NCI-H345 treated with DMSO at 0.1 percent for 48 hours (cell line): ENCODE data around the gene GPRASP3.
"Not testable (repeated sequence)": the region's sequence is repeated elsewhere in the genome, so short reads cannot be mapped to it uniquely, and the experiment has no call there.

Source experiments
- DNase-seq: peaks from one replicate; lab custom pipeline; 2025; ENCODE audit not compliant: unreplicated experiment; lab: John Stamatoyannopoulos, UW

GPRASP3 gene, protein sequence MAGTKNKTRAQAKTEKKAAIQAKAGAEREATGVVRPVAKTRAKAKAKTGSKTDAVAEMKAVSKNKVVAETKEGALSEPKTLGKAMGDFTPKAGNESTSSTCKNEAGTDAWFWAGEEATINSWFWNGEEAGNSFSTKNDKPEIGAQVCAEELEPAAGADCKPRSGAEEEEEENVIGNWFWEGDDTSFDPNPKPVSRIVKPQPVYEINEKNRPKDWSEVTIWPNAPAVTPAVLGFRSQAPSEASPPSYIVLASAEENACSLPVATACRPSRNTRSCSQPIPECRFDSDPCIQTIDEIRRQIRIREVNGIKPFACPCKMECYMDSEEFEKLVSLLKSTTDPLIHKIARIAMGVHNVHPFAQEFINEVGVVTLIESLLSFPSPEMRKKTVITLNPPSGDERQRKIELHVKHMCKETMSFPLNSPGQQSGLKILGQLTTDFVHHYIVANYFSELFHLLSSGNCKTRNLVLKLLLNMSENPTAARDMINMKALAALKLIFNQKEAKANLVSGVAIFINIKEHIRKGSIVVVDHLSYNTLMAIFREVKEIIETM

GRCh38 chrX:102720237-102721168 is at the start of gene GPRASP3:
GPRASP3 (plus strand) TSS chrX:102720743; CDS start chrX:102748996, 28,253 bp downstream.
- peak; percentile 68 for DNase-seq

- DNase-seq = no peak
These were observed 47.7 kb upstream of the GPRASP3 start for GRCh38 chrX:102672856-102673255.

- not testable (repeated sequence) for DNase-seq
These were observed 43.1 kb upstream of the GPRASP3 start for GRCh38 chrX:102677479-102677878.

DNA sequence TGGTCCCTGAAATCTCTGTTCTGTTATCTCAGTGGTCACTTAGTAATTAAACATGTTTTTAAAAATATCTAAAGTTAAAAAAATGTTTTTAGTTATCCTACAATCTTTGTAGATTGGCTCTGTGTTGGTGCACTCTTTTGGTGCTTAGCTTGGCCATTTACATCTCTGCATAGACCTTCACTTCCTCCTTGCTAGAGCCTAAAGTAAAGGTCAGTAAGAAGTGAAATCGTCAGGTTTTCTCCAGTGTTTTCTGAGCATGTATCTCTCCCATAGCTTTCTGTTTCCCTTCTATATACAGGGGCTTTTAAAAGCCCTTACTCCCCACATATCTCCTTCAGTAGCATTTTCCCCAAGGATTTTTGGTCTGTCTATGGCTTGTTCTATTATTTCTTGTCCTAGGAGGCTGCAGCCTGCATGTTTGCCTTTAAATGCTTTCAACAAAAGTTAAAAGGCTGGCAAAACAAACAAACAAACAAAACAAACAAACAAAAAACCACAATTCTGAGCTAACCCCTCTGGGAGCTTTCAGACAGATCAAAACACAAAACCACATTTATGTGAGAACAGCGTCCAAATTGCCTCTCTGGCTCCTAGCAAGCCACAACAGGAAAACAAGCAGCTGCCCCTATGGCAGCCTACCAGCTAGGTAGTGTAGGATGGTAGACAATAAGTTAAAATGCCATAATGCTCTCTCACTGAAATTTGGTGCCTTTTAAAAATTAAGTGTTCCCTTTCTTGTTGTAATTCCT is 35.6 kb upstream of the GPRASP3 start:
- no peak for DNase-seq

- DNase-seq = no peak
These were observed 25.8 kb upstream of the GPRASP3 start for GRCh38 chrX:102694749-102695148.

GRCh38 chrX:102696306-102696705 is 24.2 kb upstream of the GPRASP3 start:
- DNase-seq = no peak

DNA sequence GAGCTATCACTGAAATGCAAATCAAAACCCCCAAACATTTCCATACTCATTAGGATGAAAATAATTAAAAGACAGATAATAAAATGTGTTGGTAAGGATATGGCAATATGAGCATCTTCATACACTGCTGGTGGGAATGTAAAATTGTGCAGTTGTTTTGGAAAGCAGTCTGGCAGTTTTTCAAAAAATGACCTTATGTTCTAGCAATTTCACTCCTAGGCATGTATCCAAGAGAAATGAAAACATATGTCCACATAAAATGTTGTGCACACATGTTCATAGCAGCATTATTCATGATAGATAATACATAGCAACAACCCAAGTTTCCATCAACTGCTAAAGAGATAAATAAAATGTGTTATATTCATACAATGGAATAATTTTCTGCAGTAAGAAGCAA is 23.0 kb upstream of the GPRASP3 start:
- no peak for DNase-seq

GRCh38 chrX:102708900-102709299 is 11.6 kb upstream of the GPRASP3 start:
- DNase-seq = no peak

DNA sequence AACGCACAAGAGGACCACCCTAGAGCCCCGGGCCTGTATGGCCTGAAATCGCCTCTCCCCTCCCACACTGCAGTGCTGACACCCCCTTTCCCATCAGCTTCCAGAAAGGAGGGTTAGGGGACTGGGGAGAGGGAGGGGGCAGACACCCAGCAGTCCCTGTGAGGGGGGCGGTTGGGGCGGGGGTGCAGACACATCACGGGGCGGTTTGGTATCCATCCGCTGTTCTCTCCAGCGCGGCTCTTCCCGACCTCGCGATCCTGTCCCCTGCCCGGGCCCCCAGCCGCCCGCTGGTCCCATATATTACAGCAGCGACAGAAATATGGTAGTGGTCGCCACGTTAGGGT is 8.7 kb upstream of the GPRASP3 start:
- no peak for DNase-seq

- no peak for DNase-seq
These were observed 8.2 kb upstream of the GPRASP3 start, which contains the start of gene GPRASP2 for GRCh38 chrX:102712216-102712966. GPRASP2 (plus strand) TSS chrX:102712448; CDS start chrX:102714870, 2,422 bp downstream.

DNA sequence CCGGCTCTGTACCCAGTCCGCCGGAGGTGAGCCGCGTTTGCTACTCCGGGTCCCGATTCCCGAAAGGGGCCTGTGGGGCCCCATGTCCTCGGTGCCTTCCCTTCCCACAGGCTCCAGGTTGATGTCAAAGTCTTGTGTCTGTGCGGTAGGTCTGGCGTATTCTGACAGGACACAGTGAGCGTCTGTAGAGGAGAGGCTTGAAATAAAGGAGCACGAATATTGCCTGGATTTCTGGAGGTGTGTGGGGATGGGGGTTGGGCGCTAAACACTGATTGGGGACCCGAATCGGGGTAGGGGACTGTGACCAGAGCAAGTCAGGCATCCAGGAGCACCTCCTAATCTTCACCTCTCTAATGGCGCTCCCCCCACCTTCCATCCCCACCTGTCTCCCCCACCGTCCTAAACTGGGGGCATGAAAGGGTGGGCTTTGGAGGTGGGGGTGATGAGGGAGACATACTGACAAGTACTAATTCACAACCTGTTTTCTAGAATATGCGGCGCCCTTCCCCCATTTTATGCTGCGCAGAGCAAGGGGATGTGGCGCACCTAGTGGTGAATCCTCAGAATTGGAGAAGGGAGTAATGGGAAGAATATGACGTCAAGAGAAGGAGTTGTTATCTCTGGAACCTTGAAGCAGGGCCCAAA is 7.4 kb upstream of the GPRASP3 start:
- DNase-seq = peak; percentile 4

GRCh38 chrX:102714994-102715393 is 5.5 kb upstream of the GPRASP3 start:
- DNase-seq = no peak

- DNase-seq = no peak
These were observed 4.6 kb upstream of the GPRASP3 start for GRCh38 chrX:102715967-102716366.

- DNase-seq = not testable (repeated sequence)
These were observed 595 bp downstream of the GPRASP3 start for GRCh38 chrX:102721169-102721506.

GRCh38 chrX:102723456-102723855 is 2.9 kb downstream of the GPRASP3 start:
- DNase-seq = no peak

- no peak for DNase-seq
These were observed 7.2 kb downstream of the GPRASP3 start for GRCh38 chrX:102727761-102728160.

DNA sequence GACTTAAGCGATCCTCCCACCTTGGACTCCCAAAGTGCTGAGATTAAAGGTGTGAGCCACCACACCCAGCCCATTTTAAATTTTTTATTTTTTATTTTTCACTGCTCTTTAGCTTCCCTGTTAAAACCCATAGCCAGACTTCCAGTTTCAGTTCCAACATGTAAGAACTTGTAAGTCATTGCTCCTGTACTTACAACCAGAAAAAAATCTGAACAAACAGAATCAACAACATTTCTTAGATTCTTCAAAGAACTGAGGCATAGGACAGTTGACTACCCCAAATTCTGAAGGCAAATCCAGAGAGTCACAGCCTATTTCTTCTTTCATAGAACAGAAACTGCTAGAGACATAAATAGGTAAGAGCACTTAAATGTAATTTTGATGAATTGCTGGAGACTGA is 8.1 kb downstream of the GPRASP3 start:
- no peak for DNase-seq

- no peak for DNase-seq
These were observed 19.1 kb downstream of the GPRASP3 start for GRCh38 chrX:102739657-102740056.

DNA sequence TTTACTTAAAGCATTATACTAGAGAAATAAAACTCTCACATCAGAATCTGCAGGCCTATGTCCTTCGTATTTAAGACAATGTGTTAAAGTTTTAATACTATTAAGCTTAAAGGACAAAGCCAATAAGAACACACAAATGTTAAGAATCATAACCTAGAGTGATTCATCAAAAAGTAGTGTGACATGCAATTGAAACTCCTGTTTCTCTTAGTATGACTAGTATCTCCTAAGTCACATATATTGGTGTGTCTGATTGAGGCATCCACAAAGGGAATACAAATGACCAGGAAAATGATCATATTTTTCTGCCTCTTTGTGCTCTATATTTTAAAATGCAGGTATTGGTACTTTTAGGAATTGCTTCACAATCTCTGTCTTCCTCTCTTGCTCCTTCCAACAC is 23.8 kb downstream of the GPRASP3 start:
- no peak for DNase-seq

GRCh38 chrX:102745513-102745856 is 24.9 kb downstream of the GPRASP3 start:
- DNase-seq = no peak
